HG03139 (cell line): ENCODE results near the gene P4HA2.

Source experiments
- ATAC-seq: cut with Tn5 transposase; IDR thresholded peaks from one replicate; pipeline ENCODE4 v1.9.1; 2021; ENCODE audit not compliant: unreplicated experiment

P4HA2 gene

GRCh38 chr5:132250547-132250946, 22.9 kb upstream of the P4HA2 start:
- no peak for ATAC-seq

- no peak for ATAC-seq
These were observed 19.2 kb upstream of the P4HA2 start for GRCh38 chr5:132246806-132247205.

GRCh38 chr5:132245593-132245992, 17.9 kb upstream of the P4HA2 start:
- ATAC-seq = no peak

- ATAC-seq = no peak
These were observed 15.8 kb upstream of the P4HA2 start for GRCh38 chr5:132243366-132243977.

GRCh38 chr5:132239776-132240175, 12.1 kb upstream of the P4HA2 start:
- ATAC-seq = no peak

GRCh38 chr5:132238901-132239500, 11.3 kb upstream of the P4HA2 start:
- no peak for ATAC-seq

- ATAC-seq = peak; percentile 80
These were observed 10.6 kb upstream of the P4HA2 start for GRCh38 chr5:132238169-132238744.

GRCh38 chr5:132237670-132238069, 10.0 kb upstream of the P4HA2 start:
- ATAC-seq = no peak

- no peak for ATAC-seq
These were observed 9.5 kb upstream of the P4HA2 start for GRCh38 chr5:132237141-132237540.

- ATAC-seq = no peak
These were observed 7.7 kb upstream of the P4HA2 start for GRCh38 chr5:132235340-132235739.

GRCh38 chr5:132234684-132235062, 7.0 kb upstream of the P4HA2 start:
- ATAC-seq = no peak

- ATAC-seq = no peak
These were observed 6.4 kb upstream of the P4HA2 start for GRCh38 chr5:132233811-132234683.

GRCh38 chr5:132233081-132233480, 5.4 kb upstream of the P4HA2 start:
- no peak for ATAC-seq

GRCh38 chr5:132232465-132232864, 4.8 kb upstream of the P4HA2 start:
- ATAC-seq = no peak

GRCh38 chr5:132230871-132231270, 3.2 kb upstream of the P4HA2 start:
- no peak for ATAC-seq

- ATAC-seq = no peak
These were observed 1.6 kb upstream of the P4HA2 start for GRCh38 chr5:132229236-132229635.

GRCh38 chr5:132228241-132229035, 785 bp upstream of the P4HA2 start:
- no peak for ATAC-seq

- no peak for ATAC-seq
These were observed 493 bp downstream of the P4HA2 start for GRCh38 chr5:132227235-132227484.

- ATAC-seq = no peak
These were observed 978 bp downstream of the P4HA2 start for GRCh38 chr5:132226516-132227234.

- no peak for ATAC-seq
These were observed 2.3 kb downstream of the P4HA2 start for GRCh38 chr5:132225165-132226032.
